ENCODE data around the gene DYNLT2B.

- TF ChIP-seq, protein P1, sequence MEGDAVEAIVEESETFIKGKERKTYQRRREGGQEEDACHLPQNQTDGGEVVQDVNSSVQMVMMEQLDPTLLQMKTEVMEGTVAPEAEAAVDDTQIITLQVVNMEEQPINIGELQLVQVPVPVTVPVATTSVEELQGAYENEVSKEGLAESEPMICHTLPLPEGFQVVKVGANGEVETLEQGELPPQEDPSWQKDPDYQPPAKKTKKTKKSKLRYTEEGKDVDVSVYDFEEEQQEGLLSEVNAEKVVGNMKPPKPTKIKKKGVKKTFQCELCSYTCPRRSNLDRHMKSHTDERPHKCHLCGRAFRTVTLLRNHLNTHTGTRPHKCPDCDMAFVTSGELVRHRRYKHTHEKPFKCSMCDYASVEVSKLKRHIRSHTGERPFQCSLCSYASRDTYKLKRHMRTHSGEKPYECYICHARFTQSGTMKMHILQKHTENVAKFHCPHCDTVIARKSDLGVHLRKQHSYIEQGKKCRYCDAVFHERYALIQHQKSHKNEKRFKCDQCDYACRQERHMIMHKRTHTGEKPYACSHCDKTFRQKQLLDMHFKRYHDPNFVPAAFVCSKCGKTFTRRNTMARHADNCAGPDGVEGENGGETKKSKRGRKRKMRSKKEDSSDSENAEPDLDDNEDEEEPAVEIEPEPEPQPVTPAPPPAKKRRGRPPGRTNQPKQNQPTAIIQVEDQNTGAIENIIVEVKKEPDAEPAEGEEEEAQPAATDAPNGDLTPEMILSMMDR (conservative IDR thresholded peaks at IDR 0.05; ENCODE audit: low read length), result no peak
- TF ChIP-seq EZH2phosphoT487 (IDR thresholded peaks at IDR 0.05; ENCODE audit: borderline replicate concordance), result no peak
These were observed 33.6 kb downstream of the DYNLT2B start for GRCh38 chr3:196284396-196284795.
